ENCODE measurements around the gene ACE2.

Gene ACE2

GRCh38 chrX:15570145-15570544 lies 30.6 kb downstream of the ACE2 start:
- DNase-seq: no peak

- peak; percentile 16 for DNase-seq
Measured at GRCh38 chrX:15567886-15568616, 32.7 kb downstream of the ACE2 start.

GRCh38 chrX:15567267-15567666 lies 33.5 kb downstream of the ACE2 start:
- no peak for DNase-seq

- DNase-seq: no peak
Measured at GRCh38 chrX:15566244-15566643, 34.5 kb downstream of the ACE2 start.

- DNase-seq: peak; percentile 1
Measured at GRCh38 chrX:15564981-15565579, 35.7 kb downstream of the ACE2 start.

- DNase-seq: no peak
Measured at GRCh38 chrX:15563056-15563455, 37.7 kb downstream of the ACE2 start.

- no peak for DNase-seq
Measured at GRCh38 chrX:15560924-15561323, 39.8 kb downstream of the ACE2 start.

- no peak for DNase-seq
Measured at GRCh38 chrX:15559227-15559626, 41.5 kb downstream of the ACE2 start.

GRCh38 chrX:15549189-15550012 lies 51.4 kb downstream of the ACE2 start:
- no peak for DNase-seq

- no peak for DNase-seq
Measured at GRCh38 chrX:15547356-15547755, 53.4 kb downstream of the ACE2 start.

GRCh38 chrX:15546745-15547144 lies 54.0 kb downstream of the ACE2 start:
- no peak for DNase-seq

GRCh38 chrX:15530318-15530717 lies 70.4 kb downstream of the ACE2 start:
- no peak for DNase-seq

GRCh38 chrX:15529165-15529564 lies 71.6 kb downstream of the ACE2 start:
- no peak for DNase-seq

GRCh38 chrX:15525664-15526416 lies 74.9 kb downstream of the ACE2 start:
- DNase-seq: peak; percentile 3

- no peak for DNase-seq
Measured at GRCh38 chrX:15524417-15524816, 76.3 kb downstream of the ACE2 start.

GRCh38 chrX:15523088-15523487 lies 77.7 kb downstream of the ACE2 start:
- no peak for DNase-seq

GRCh38 chrX:15522464-15522863 lies 78.3 kb downstream of the ACE2 start:
- no peak for DNase-seq

GRCh38 chrX:15515931-15516330 lies 84.8 kb downstream of the ACE2 start:
- DNase-seq: no peak

- DNase-seq: no peak
Measured at GRCh38 chrX:15514279-15514678, 86.5 kb downstream of the ACE2 start.

GRCh38 chrX:15512401-15512965 lies 88.3 kb downstream of the ACE2 start:
- no peak for DNase-seq

- DNase-seq: no peak
Measured at GRCh38 chrX:15511563-15511962, 89.2 kb downstream of the ACE2 start.

All from NCI-H2081 treated with DMSO at 0.1 percent for 48 hours (cell line).